Activated naive CD8-positive, alpha-beta T cell treated with anti-CD3 and anti-CD28 coated beads for 36 hours (primary cell): ENCODE results near the gene STRIT1. TPM values are rescaled to one million over a fixed set of nuclear protein-coding genes. Genes with fewer than 3 reads are reported as not detected.

ENCODE experiments used
- DNase-seq: peaks from one replicate; pipeline ENCODE4 v3.0.0; 2021
- H3K27ac Mint-ChIP-seq: one replicate; pipeline ENCODE4 v1.8.0; 2022; ENCODE audit warnings: mild to moderate bottlenecking, moderate library complexity, mixed read lengths
- H3K27me3 Mint-ChIP-seq: one replicate; pipeline ENCODE4 v1.8.0; 2022; ENCODE audit warnings: mild to moderate bottlenecking, mixed read lengths
- H3K36me3 Mint-ChIP-seq: one replicate; pipeline ENCODE4 v1.8.0; 2021; ENCODE audit warnings: mild to moderate bottlenecking, mixed read lengths
- H3K4me1 Mint-ChIP-seq: one replicate; pipeline ENCODE4 v1.8.0; 2021; ENCODE audit warnings: mixed read lengths
- H3K4me3 Mint-ChIP-seq: one replicate; pipeline ENCODE4 v1.8.0; 2022; ENCODE audit warnings: mild to moderate bottlenecking, moderate library complexity, mixed read lengths
- H3K9me3 Mint-ChIP-seq: one replicate; pipeline ENCODE4 v1.8.0; 2022; ENCODE audit warnings: mixed read lengths
- total RNA-seq, 2 experiments: library from RNA; stranded (reverse); gene quantifications; one replicate each; pipeline ENCODE4 v1.2.3, GENCODE V29; 2021

Gene STRIT1
- total RNA-seq, 2 experiments from 2014 or later, result not detected

- Mint-ChIP-seq H3K27me3 (no peaks in the 10 kb centered on the region), H3K4me3 (no peak overlapping the region), H3K4me1 (no peaks in the 10 kb centered on the region), H3K9me3 (no peaks in the 10 kb centered on the region), H3K36me3 (no peaks in the 10 kb centered on the region), H3K27ac (no peak overlapping the region)
- DNase-seq, result no peak
Measured at GRCh38 chr3:155323063-155323666, 29.7 kb upstream of the STRIT1 start.

- Mint-ChIP-seq H3K9me3 (no peaks in the 10 kb centered on the region), H3K36me3 (no peaks in the 10 kb centered on the region), H3K4me1 (no peaks in the 10 kb centered on the region), H3K4me3 (no peak overlapping the region), H3K27me3 (no peaks in the 10 kb centered on the region), H3K27ac (no peak overlapping the region)
- DNase-seq, result no peak
Measured at GRCh38 chr3:155321418-155321817, 27.9 kb upstream of the STRIT1 start.

GRCh38 chr3:155320934-155321333 lies 27.5 kb upstream of the STRIT1 start:
- no peak overlapping the region for H3K4me3 Mint-ChIP-seq
- H3K36me3 Mint-ChIP-seq, result no peaks in the 10 kb centered on the region
- no peaks in the 10 kb centered on the region for H3K4me1 Mint-ChIP-seq
- no peak overlapping the region for H3K27ac Mint-ChIP-seq
- H3K9me3 Mint-ChIP-seq, result no peaks in the 10 kb centered on the region
- no peaks in the 10 kb centered on the region for H3K27me3 Mint-ChIP-seq
- no peak for DNase-seq

- DNase-seq, result no peak
- Mint-ChIP-seq H3K36me3 (no peaks in the 10 kb centered on the region), H3K4me1 (no peaks in the 10 kb centered on the region), H3K27ac (no peak overlapping the region), H3K27me3 (no peaks in the 10 kb centered on the region), H3K9me3 (no peaks in the 10 kb centered on the region), H3K4me3 (no peak overlapping the region)
Measured at GRCh38 chr3:155318740-155319139, 25.3 kb upstream of the STRIT1 start.

- Mint-ChIP-seq H3K4me3 (no peak overlapping the region), H3K36me3 (no peaks in the 10 kb centered on the region), H3K27ac (no peak overlapping the region), H3K9me3 (no peaks in the 10 kb centered on the region), H3K4me1 (no peaks in the 10 kb centered on the region), H3K27me3 (no peaks in the 10 kb centered on the region)
- no peak for DNase-seq
Measured at GRCh38 chr3:155317211-155317610, 23.7 kb upstream of the STRIT1 start.

- no peak for DNase-seq
- Mint-ChIP-seq H3K27me3 (no peaks in the 10 kb centered on the region), H3K9me3 (no peaks in the 10 kb centered on the region), H3K27ac (no peak overlapping the region), H3K36me3 (no peaks in the 10 kb centered on the region), H3K4me1 (no peaks in the 10 kb centered on the region), H3K4me3 (no peak overlapping the region)
Measured at GRCh38 chr3:155316426-155316825, 22.9 kb upstream of the STRIT1 start.

GRCh38 chr3:155313916-155314315 lies 20.4 kb upstream of the STRIT1 start:
- Mint-ChIP-seq H3K4me3 (no peak overlapping the region), H3K27ac (no peak overlapping the region), H3K4me1 (no peaks in the 10 kb centered on the region), H3K36me3 (no peaks in the 10 kb centered on the region), H3K27me3 (no peaks in the 10 kb centered on the region), H3K9me3 (no peaks in the 10 kb centered on the region)
- no peak for DNase-seq

GRCh38 chr3:155313300-155313699 lies 19.8 kb upstream of the STRIT1 start:
- no peaks in the 10 kb centered on the region for H3K9me3 Mint-ChIP-seq
- H3K27me3 Mint-ChIP-seq, result no peaks in the 10 kb centered on the region
- H3K4me1 Mint-ChIP-seq, result no peaks in the 10 kb centered on the region
- no peak for DNase-seq
- no peak overlapping the region for H3K27ac Mint-ChIP-seq
- no peaks in the 10 kb centered on the region for H3K36me3 Mint-ChIP-seq
- H3K4me3 Mint-ChIP-seq, result no peak overlapping the region

GRCh38 chr3:155312781-155313180 lies 19.3 kb upstream of the STRIT1 start:
- H3K9me3 Mint-ChIP-seq, result no peaks in the 10 kb centered on the region
- H3K4me3 Mint-ChIP-seq, result no peak overlapping the region
- no peak overlapping the region for H3K27ac Mint-ChIP-seq
- no peak for DNase-seq
- no peaks in the 10 kb centered on the region for H3K36me3 Mint-ChIP-seq
- no peaks in the 10 kb centered on the region for H3K27me3 Mint-ChIP-seq
- H3K4me1 Mint-ChIP-seq, result no peaks in the 10 kb centered on the region

- H3K27me3 Mint-ChIP-seq, result no peaks in the 10 kb centered on the region
- no peaks in the 10 kb centered on the region for H3K9me3 Mint-ChIP-seq
- no peaks in the 10 kb centered on the region for H3K36me3 Mint-ChIP-seq
- H3K4me1 Mint-ChIP-seq, result no peaks in the 10 kb centered on the region
- DNase-seq, result no peak
- H3K27ac Mint-ChIP-seq, result no peak overlapping the region
- no peak overlapping the region for H3K4me3 Mint-ChIP-seq
Measured at GRCh38 chr3:155309581-155309980, 16.1 kb upstream of the STRIT1 start.

GRCh38 chr3:155308831-155309230 lies 15.3 kb upstream of the STRIT1 start:
- Mint-ChIP-seq H3K4me3 (no peak overlapping the region), H3K27ac (no peak overlapping the region), H3K4me1 (no peaks in the 10 kb centered on the region), H3K9me3 (no peaks in the 10 kb centered on the region), H3K27me3 (no peaks in the 10 kb centered on the region), H3K36me3 (no peaks in the 10 kb centered on the region)
- DNase-seq, result no peak

- no peak overlapping the region for H3K27ac Mint-ChIP-seq
- no peak overlapping the region for H3K4me3 Mint-ChIP-seq
- H3K9me3 Mint-ChIP-seq, result no peaks in the 10 kb centered on the region
- no peaks in the 10 kb centered on the region for H3K4me1 Mint-ChIP-seq
- no peak for DNase-seq
- H3K36me3 Mint-ChIP-seq, result no peaks in the 10 kb centered on the region
- H3K27me3 Mint-ChIP-seq, result no peaks in the 10 kb centered on the region
Measured at GRCh38 chr3:155307183-155307582, 13.7 kb upstream of the STRIT1 start.

- Mint-ChIP-seq H3K4me1 (no peaks in the 10 kb centered on the region), H3K9me3 (peaks cover 3% of the 10 kb centered on the region), H3K27me3 (no peaks in the 10 kb centered on the region), H3K4me3 (no peak overlapping the region), H3K27ac (no peak overlapping the region), H3K36me3 (no peaks in the 10 kb centered on the region)
- no peak for DNase-seq
Measured at GRCh38 chr3:155304394-155304793, 10.9 kb upstream of the STRIT1 start.

GRCh38 chr3:155303540-155304097 lies 10.1 kb upstream of the STRIT1 start:
- H3K9me3 Mint-ChIP-seq, result peaks cover 3% of the 10 kb centered on the region
- H3K4me3 Mint-ChIP-seq, result no peak overlapping the region
- DNase-seq, result no peak
- H3K36me3 Mint-ChIP-seq, result no peaks in the 10 kb centered on the region
- H3K27me3 Mint-ChIP-seq, result no peaks in the 10 kb centered on the region
- H3K4me1 Mint-ChIP-seq, result no peaks in the 10 kb centered on the region
- no peak overlapping the region for H3K27ac Mint-ChIP-seq

- Mint-ChIP-seq H3K27me3 (no peaks in the 10 kb centered on the region), H3K4me1 (no peaks in the 10 kb centered on the region), H3K27ac (no peak overlapping the region), H3K9me3 (peaks cover 4% of the 10 kb centered on the region), H3K36me3 (no peaks in the 10 kb centered on the region), H3K4me3 (no peak overlapping the region)
- DNase-seq, result no peak
Measured at GRCh38 chr3:155302891-155303290, 9.4 kb upstream of the STRIT1 start.

GRCh38 chr3:155302481-155302880 lies 9.0 kb upstream of the STRIT1 start:
- H3K4me1 Mint-ChIP-seq, result no peaks in the 10 kb centered on the region
- H3K27ac Mint-ChIP-seq, result no peak overlapping the region
- DNase-seq, result no peak
- H3K36me3 Mint-ChIP-seq, result no peaks in the 10 kb centered on the region
- peaks cover 6% of the 10 kb centered on the region for H3K9me3 Mint-ChIP-seq
- no peaks in the 10 kb centered on the region for H3K27me3 Mint-ChIP-seq
- no peak overlapping the region for H3K4me3 Mint-ChIP-seq
